Mucosa of rectum (tissue), 2 donors: ENCODE results near the gene GPR132.
"Not testable (repeated sequence)": the region's sequence is repeated elsewhere in the genome, so short reads cannot be mapped to it uniquely, and the experiment has no call there.

Source experiments
- H3K27ac ChIP-seq, 2 donors: one replicate each; pipeline ENCODE4 v1.7.0; 2013; ENCODE audit warnings: inconsistent platforms in 2 of 2, low read depth in 2 of 2, low read length in 2 of 2
- H3K27me3 ChIP-seq, 2 donors: one replicate each; pipeline ENCODE4 v1.7.0; 2013; ENCODE audit warnings: low read length in 2 of 2; ENCODE audit not compliant: control insufficient read depth in 2 of 2, insufficient read depth in 2 of 2
- H3K36me3 ChIP-seq, 2 donors: one replicate each; pipeline ENCODE4 v1.7.0; 2013; ENCODE audit warnings: low read length in 2 of 2; ENCODE audit not compliant: control insufficient read depth in 2 of 2, insufficient read depth in 2 of 2
- H3K4me1 ChIP-seq, 2 donors: one replicate each; pipeline ENCODE4 v1.7.0; 2013; ENCODE audit warnings: low read length in 2 of 2, mild to moderate bottlenecking in 1 of 2; ENCODE audit not compliant: control insufficient read depth in 2 of 2, insufficient read depth in 2 of 2
- H3K4me3 ChIP-seq, 2 donors: one replicate each; pipeline ENCODE4 v1.7.0; 2013; ENCODE audit warnings: low read length in 2 of 2
- H3K9ac ChIP-seq, 2 donors: one replicate each; pipeline ENCODE4 v1.7.0; 2013; ENCODE audit warnings: low read length in 2 of 2, low read depth in 1 of 2, mild to moderate bottlenecking in 1 of 2
- H3K9me3 ChIP-seq, 2 donors: one replicate each; pipeline ENCODE4 v1.7.0; 2013; ENCODE audit warnings: low read length in 2 of 2; ENCODE audit not compliant: control insufficient read depth in 2 of 2
- donor health status: healthy.
- donor health status: Normal muscosa, but diverticular disease.

Gene GPR132

DNA sequence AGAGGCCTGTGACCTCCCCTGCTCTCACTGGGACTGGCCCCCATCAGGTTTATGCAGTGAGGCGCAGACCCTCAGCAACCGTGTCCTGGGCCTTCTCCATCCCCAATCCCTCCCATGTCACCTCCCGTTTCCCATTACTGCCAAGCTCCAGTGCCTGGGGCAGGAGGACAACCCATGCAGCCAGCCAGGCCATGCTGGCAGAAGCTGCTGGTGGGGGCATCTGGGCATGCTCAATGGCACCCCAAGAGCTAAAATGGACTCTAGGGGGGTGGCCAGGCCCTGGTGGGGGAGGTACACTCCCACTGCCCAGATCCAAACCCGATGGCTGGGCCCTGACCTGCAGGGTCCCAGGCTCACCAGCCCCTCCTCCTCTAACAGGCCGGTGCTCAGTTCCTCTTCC, 20.5 kb upstream of the GPR132 start:
- H3K9ac ChIP-seq = no peak overlapping the region
- no peaks in the 10 kb centered on the region for H3K9me3 ChIP-seq
- H3K4me1 ChIP-seq = peaks cover 20 to 25% of the 10 kb centered on the region in 2 donors
- no peak overlapping the region for H3K27ac ChIP-seq
- H3K27me3 ChIP-seq = peaks cover 9 to 11% of the 10 kb centered on the region in 2 donors
- no peak overlapping the region for H3K4me3 ChIP-seq
- H3K36me3 ChIP-seq = no peaks in the 10 kb centered on the region

- Histone ChIP-seq H3K4me1 (peaks cover 13 to 17% of the 10 kb centered on the region in 2 donors), H3K36me3 (no peaks in the 10 kb centered on the region), H3K27me3 (peaks cover 9 to 11% of the 10 kb centered on the region in 2 donors), H3K9me3 (no peaks in the 10 kb centered on the region), H3K4me3 (no peak overlapping the region), H3K9ac (no peak overlapping the region), H3K27ac (no peak overlapping the region)
Observed at GRCh38 chr14:105084741-105085571, 19.7 kb upstream of the GPR132 start.

- H3K4me1 ChIP-seq = peaks cover 11 to 12% of the 10 kb centered on the region in 2 donors
- H3K4me3 ChIP-seq = no peak overlapping the region
- no peaks in the 10 kb centered on the region for H3K9me3 ChIP-seq
- peaks cover 9 to 11% of the 10 kb centered on the region in 2 donors for H3K27me3 ChIP-seq
- H3K9ac ChIP-seq = no peak overlapping the region
- no peaks in the 10 kb centered on the region for H3K36me3 ChIP-seq
- no peak overlapping the region for H3K27ac ChIP-seq
Observed at GRCh38 chr14:105083926-105084685, 18.9 kb upstream of the GPR132 start.

DNA sequence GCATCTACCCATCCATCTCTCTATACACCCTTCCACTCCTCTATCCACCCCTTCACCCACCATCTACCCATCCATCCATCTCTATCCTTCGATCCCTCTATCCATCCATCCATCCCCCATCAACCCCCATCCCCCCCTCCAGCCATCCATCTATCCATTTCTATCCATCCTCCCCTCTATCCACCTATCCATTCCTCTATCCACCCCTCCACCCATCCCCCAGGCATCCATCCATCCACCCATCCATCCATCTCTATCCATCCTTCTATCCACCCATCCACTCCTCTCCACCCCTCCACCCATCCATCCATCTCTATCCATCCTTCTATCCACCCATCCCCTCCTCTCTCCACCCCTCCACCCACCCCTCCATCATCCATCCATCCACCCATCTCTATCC, 17.5 kb upstream of the GPR132 start:
- Histone ChIP-seq H3K9me3 (no peaks in the 10 kb centered on the region), H3K4me3 (no peak overlapping the region), H3K27me3 (peaks cover 1 to 7% of the 10 kb centered on the region in 2 donors), H3K4me1 (peaks cover 4 to 7% of the 10 kb centered on the region in 2 donors), H3K36me3 (no peaks in the 10 kb centered on the region), H3K9ac (no peak overlapping the region), H3K27ac (no peak overlapping the region)

DNA sequence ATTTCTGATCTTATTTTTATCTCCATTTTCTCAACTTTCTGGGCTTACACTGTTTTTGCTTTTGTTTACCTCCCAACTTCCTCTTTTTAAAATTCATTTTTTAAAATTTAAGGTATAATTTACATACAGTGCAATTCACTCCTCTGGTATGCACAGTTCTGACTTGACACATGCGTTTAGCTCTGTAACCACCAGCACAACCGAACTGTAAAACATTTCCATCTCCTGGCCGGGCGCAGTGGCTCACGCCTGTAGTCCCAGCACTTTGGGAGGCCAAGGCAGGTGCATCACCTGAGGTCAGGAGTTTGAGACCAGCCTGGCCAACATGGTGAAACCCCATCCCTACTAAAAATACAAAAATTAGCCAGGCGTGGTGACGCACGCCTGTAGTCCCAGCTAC, 16.2 kb upstream of the GPR132 start:
- H3K4me3 ChIP-seq, H3K27me3 ChIP-seq, H3K36me3 ChIP-seq, H3K4me1 ChIP-seq, H3K9me3 ChIP-seq, H3K9ac ChIP-seq, H3K27ac ChIP-seq: not testable (repeated sequence)

- peaks cover 0 to 4% of the 10 kb centered on the region in 2 donors for H3K4me1 ChIP-seq
- no peaks in the 10 kb centered on the region for H3K36me3 ChIP-seq
- H3K27ac ChIP-seq = no peak overlapping the region
- no peak overlapping the region for H3K4me3 ChIP-seq
- no peaks in the 10 kb centered on the region for H3K9me3 ChIP-seq
- H3K9ac ChIP-seq = no peak overlapping the region
- H3K27me3 ChIP-seq = peaks cover 0 to 4% of the 10 kb centered on the region in 2 donors
Observed at GRCh38 chr14:105080161-105080560, 14.9 kb upstream of the GPR132 start.

DNA sequence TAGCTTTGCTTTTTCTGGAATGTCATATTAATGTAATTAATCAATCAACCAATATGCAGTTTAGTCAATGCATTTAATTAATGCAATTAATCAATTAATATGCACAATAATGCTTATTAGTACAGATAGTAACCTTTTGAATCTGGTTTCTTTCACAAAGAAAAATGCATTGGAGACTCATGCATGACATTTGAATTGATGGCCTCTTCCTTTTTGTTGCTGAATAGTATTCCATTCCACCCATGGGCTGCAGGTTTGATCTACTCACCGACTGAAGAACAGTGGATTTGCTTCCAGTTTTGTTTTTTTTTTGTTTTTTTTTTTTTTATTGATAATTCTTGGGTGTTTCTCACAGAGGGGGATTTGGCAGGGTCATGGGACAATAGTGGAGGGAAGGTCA, 13.1 kb upstream of the GPR132 start:
- Histone ChIP-seq H3K9me3 (no peaks in the 10 kb centered on the region), H3K4me3 (no peak overlapping the region), H3K27me3 (peaks cover 0 to 4% of the 10 kb centered on the region in 2 donors), H3K36me3 (no peaks in the 10 kb centered on the region), H3K4me1 (peaks cover 0 to 4% of the 10 kb centered on the region in 2 donors), H3K9ac (no peak overlapping the region), H3K27ac (no peak overlapping the region)

GRCh38 chr14:105077649-105077995, 12.4 kb upstream of the GPR132 start:
- H3K27me3 ChIP-seq = peaks cover 0 to 4% of the 10 kb centered on the region in 2 donors
- H3K4me3 ChIP-seq = no peak overlapping the region
- no peaks in the 10 kb centered on the region for H3K9me3 ChIP-seq
- peaks cover 0 to 4% of the 10 kb centered on the region in 2 donors for H3K4me1 ChIP-seq
- H3K9ac ChIP-seq = no peak overlapping the region
- no peak overlapping the region for H3K27ac ChIP-seq
- no peaks in the 10 kb centered on the region for H3K36me3 ChIP-seq

- no peak overlapping the region for H3K9ac ChIP-seq
- H3K27ac ChIP-seq = no peak overlapping the region
- no peak overlapping the region for H3K4me3 ChIP-seq
- H3K9me3 ChIP-seq = no peaks in the 10 kb centered on the region
- H3K36me3 ChIP-seq = no peaks in the 10 kb centered on the region
- peaks cover 4 to 5% of the 10 kb centered on the region in 2 donors for H3K27me3 ChIP-seq
- peaks cover 0 to 4% of the 10 kb centered on the region in 2 donors for H3K4me1 ChIP-seq
Observed at GRCh38 chr14:105076805-105077648, 11.8 kb upstream of the GPR132 start.
